HG03575 (cell line): ENCODE data around the gene KASH5.

ENCODE experiments used
- ATAC-seq: cut with Tn5 transposase; IDR thresholded peaks from one replicate; pipeline ENCODE4 v1.9.1; 2021; ENCODE audit not compliant: unreplicated experiment, insufficient number of reproducible peaks, low FRiP score; ENCODE audit errors: extremely low read depth

The KASH5 gene

GRCh38 chr19:49465371-49465770 is 77.3 kb downstream of the KASH5 start:
- no peak for ATAC-seq
